Natural killer cell (primary cell): ENCODE data around the gene GPR18. TPM values are rescaled to one million over a fixed set of nuclear protein-coding genes. Genes with fewer than 3 reads are reported as not detected.
"Not testable (repeated sequence)": the region's sequence is repeated elsewhere in the genome, so short reads cannot be mapped to it uniquely, and the experiment has no call there.

Source experiments
- ATAC-seq, 3 donors: fragments of 150-1000 bp in 2 of 3; fragments of 200-7000 bp in 1 of 3; cut with Tn5 transposase; 1 replicate in 1 of 3; 2 replicates in 2 of 3; pipeline ENCODE4 v1.10.0; 2021; ENCODE audit warnings: mild to moderate bottlenecking in 2 of 3, moderate library complexity in 2 of 3
- DNase-seq, 2 donors: peaks; one replicate each; pipeline versions ENCODE4 v3.0.0 to v3.0.0-alpha.2; 2013 to 2021; ENCODE audit warnings: mixed read lengths in 1 of 2
- H3K27ac ChIP-seq: one replicate; pipeline ENCODE4 v1.5.1; 2013; ENCODE audit warnings: mild to moderate bottlenecking, low read length
- H3K27me3 ChIP-seq: one replicate; pipeline ENCODE4 v1.6.1; 2013; ENCODE audit warnings: low read length; ENCODE audit not compliant: control insufficient read depth, insufficient read depth
- H3K36me3 ChIP-seq: one replicate; pipeline ENCODE4 v1.6.1; 2013; ENCODE audit warnings: low read length; ENCODE audit not compliant: control insufficient read depth, insufficient read depth
- H3K4me1 ChIP-seq: one replicate; pipeline ENCODE4 v1.6.1; 2013; ENCODE audit warnings: low read length; ENCODE audit not compliant: control insufficient read depth, insufficient read depth
- H3K4me3 ChIP-seq: one replicate; pipeline ENCODE4 v1.5.1; 2013; ENCODE audit warnings: low read length
- H3K9me3 ChIP-seq: one replicate; pipeline ENCODE4 v1.6.1; 2013; ENCODE audit warnings: low read length; ENCODE audit not compliant: control insufficient read depth, insufficient read depth
- H3K27ac Mint-ChIP-seq, 2 donors: one replicate each; pipeline ENCODE4 v1.8.0; 2022; ENCODE audit warnings: mild to moderate bottlenecking in 2 of 2, mixed read lengths in 2 of 2, moderate library complexity in 1 of 2
- H3K27me3 Mint-ChIP-seq, 2 donors: one replicate each; pipeline ENCODE4 v1.8.0; 2022; ENCODE audit warnings: low read depth in 2 of 2, mixed read lengths in 2 of 2
- H3K36me3 Mint-ChIP-seq: one replicate; pipeline ENCODE4 v1.8.0; 2022; ENCODE audit warnings: mixed read lengths
- H3K4me1 Mint-ChIP-seq, 2 donors: one replicate each; pipeline ENCODE4 v1.8.0; 2022; ENCODE audit warnings: mixed read lengths in 2 of 2
- H3K4me3 Mint-ChIP-seq: one replicate; pipeline ENCODE4 v1.8.0; 2022; ENCODE audit warnings: mild to moderate bottlenecking, moderate library complexity, mixed read lengths
- H3K9me3 Mint-ChIP-seq, 2 donors: one replicate each; pipeline ENCODE4 v1.8.0; 2022; ENCODE audit warnings: mixed read lengths in 2 of 2
- CTCF ChIP-seq: fragments of 200-600 bp; IDR thresholded peaks from one replicate; pipeline ENCODE4 v1.8.0; 2022; ENCODE audit warnings: antibody characterized with exemption
- WGBS: methylation state at CpG from one replicate; pipeline ENCODE4 v1.1.7; 2013; ENCODE audit warnings: missing lambda C conversion rate; ENCODE audit not compliant: insufficient coverage; 5-methylcytosine and 5-hydroxymethylcytosine counted together
- intact Hi-C: fragments of 100-400 bp; cut with micrococcal nuclease; formaldehyde crosslinking; loops from one replicate; pipeline ENCODE4 v1.14.2; 2022
- total RNA-seq, 4 donors: library from RNA; stranded (reverse); fragments of 120-200 nt in 1 of 4; gene quantifications; one replicate each; pipeline versions ENCODE4 v1.2.3 to v1.2.4, GENCODE V29; 2013 to 2022

Gene GPR18
- total RNA-seq, 3 donors from 2014 or later (not counting 1 experiment from before 2014, with no cell fraction given) = 11.4 to 41.7 (median 25.5) TPM

GRCh38 chr13:99211421-99212035 is 46.7 kb downstream of the GPR18 start:
- WGBS = 95% methylated on average over 3 of the region's 5 CpGs
- ATAC-seq = no peak
- intact Hi-C loops = no loop called here
- no peak for DNase-seq
- Mint-ChIP-seq H3K4me1 (peaks cover 53 to 63% of the 10 kb centered on the region in 2 donors), H3K9me3 (no peaks in the 10 kb centered on the region), H3K27ac (peak overlapping the region in 1 of 2 donors; percentile 27), H3K4me3 (no peak overlapping the region), H3K27me3 (no peaks in the 10 kb centered on the region), H3K36me3 (no peaks in the 10 kb centered on the region)
- Histone ChIP-seq H3K4me1 (peaks cover 39% of the 10 kb centered on the region), H3K9me3 (no peaks in the 10 kb centered on the region), H3K27ac (no peak overlapping the region), H3K27me3 (no peaks in the 10 kb centered on the region), H3K36me3 (peaks cover 9% of the 10 kb centered on the region), H3K4me3 (no peak overlapping the region)
- no peak for TF ChIP-seq CTCF

GRCh38 chr13:99210627-99211026 is 47.6 kb downstream of the GPR18 start:
- H3K9me3 Mint-ChIP-seq, H3K36me3 Mint-ChIP-seq, intact Hi-C loops, H3K36me3 ChIP-seq, DNase-seq, H3K27ac ChIP-seq, H3K9me3 ChIP-seq, H3K27me3 ChIP-seq, H3K27me3 Mint-ChIP-seq, ATAC-seq, H3K4me3 ChIP-seq, H3K27ac Mint-ChIP-seq, H3K4me3 Mint-ChIP-seq: not testable (repeated sequence)
- peaks cover 61 to 71% of the 10 kb centered on the region in 2 donors for H3K4me1 Mint-ChIP-seq
- 76% methylated on average over 8 of the region's 9 CpGs for WGBS
- peaks cover 38% of the 10 kb centered on the region for H3K4me1 ChIP-seq

GRCh38 chr13:99208845-99209527 is 49.2 kb downstream of the GPR18 start:
- Histone ChIP-seq H3K4me3 (no peak overlapping the region), H3K36me3 (peaks cover 9% of the 10 kb centered on the region), H3K4me1 (peaks cover 42% of the 10 kb centered on the region), H3K9me3 (no peaks in the 10 kb centered on the region), H3K27ac (no peak overlapping the region), H3K27me3 (no peaks in the 10 kb centered on the region)
- no peak for TF ChIP-seq CTCF
- intact Hi-C loops = no loop called here
- ATAC-seq = no peak
- Mint-ChIP-seq H3K4me3 (peak overlapping the region; percentile 7), H3K36me3 (no peaks in the 10 kb centered on the region), H3K4me1 (peaks cover 61 to 71% of the 10 kb centered on the region in 2 donors), H3K27me3 (no peaks in the 10 kb centered on the region), H3K9me3 (no peaks in the 10 kb centered on the region), H3K27ac (peak overlapping the region; percentile 33 to 68)
- no peak for DNase-seq
- WGBS = 89% methylated on average over 8 of the region's 8 CpGs

- no peak for DNase-seq
- ATAC-seq = no peak
- H3K36me3 ChIP-seq = peaks cover 9% of the 10 kb centered on the region
- Mint-ChIP-seq H3K4me3 (no peak overlapping the region), H3K36me3 (no peaks in the 10 kb centered on the region), H3K4me1 (peaks cover 68 to 77% of the 10 kb centered on the region in 2 donors), H3K27me3 (no peaks in the 10 kb centered on the region), H3K27ac (no peak overlapping the region), H3K9me3 (no peaks in the 10 kb centered on the region)
- WGBS = 100% methylated on average over 2 of the region's 3 CpGs
- H3K27me3 ChIP-seq = no peaks in the 10 kb centered on the region
- no peaks in the 10 kb centered on the region for H3K9me3 ChIP-seq
- intact Hi-C loops = no loop called here
- no peak overlapping the region for H3K4me3 ChIP-seq
- peaks cover 45% of the 10 kb centered on the region for H3K4me1 ChIP-seq
- TF ChIP-seq CTCF = no peak
- no peak overlapping the region for H3K27ac ChIP-seq
Measured at GRCh38 chr13:99208185-99208584, 50.0 kb downstream of the GPR18 start.
